B cell (primary cell): ENCODE results near the gene UBAC1.

Experiments used
- EZH2 ChIP-seq: IDR thresholded peaks from 2 replicates; pipeline ENCODE4 v1.6.1; 2012; ENCODE audit warnings: borderline replicate concordance, low read depth, mild to moderate bottlenecking, moderate library complexity, low read length; ENCODE audit not compliant: insufficient read depth, poor library complexity, severe bottlenecking
- TF ChIP-seq, protein P1 (sequence below): fragments of 200-600 bp; IDR thresholded peaks from one replicate; pipeline ENCODE4 v1.8.0; 2022; ENCODE audit warnings: antibody characterized with exemption, mild to moderate bottlenecking

DNA sequence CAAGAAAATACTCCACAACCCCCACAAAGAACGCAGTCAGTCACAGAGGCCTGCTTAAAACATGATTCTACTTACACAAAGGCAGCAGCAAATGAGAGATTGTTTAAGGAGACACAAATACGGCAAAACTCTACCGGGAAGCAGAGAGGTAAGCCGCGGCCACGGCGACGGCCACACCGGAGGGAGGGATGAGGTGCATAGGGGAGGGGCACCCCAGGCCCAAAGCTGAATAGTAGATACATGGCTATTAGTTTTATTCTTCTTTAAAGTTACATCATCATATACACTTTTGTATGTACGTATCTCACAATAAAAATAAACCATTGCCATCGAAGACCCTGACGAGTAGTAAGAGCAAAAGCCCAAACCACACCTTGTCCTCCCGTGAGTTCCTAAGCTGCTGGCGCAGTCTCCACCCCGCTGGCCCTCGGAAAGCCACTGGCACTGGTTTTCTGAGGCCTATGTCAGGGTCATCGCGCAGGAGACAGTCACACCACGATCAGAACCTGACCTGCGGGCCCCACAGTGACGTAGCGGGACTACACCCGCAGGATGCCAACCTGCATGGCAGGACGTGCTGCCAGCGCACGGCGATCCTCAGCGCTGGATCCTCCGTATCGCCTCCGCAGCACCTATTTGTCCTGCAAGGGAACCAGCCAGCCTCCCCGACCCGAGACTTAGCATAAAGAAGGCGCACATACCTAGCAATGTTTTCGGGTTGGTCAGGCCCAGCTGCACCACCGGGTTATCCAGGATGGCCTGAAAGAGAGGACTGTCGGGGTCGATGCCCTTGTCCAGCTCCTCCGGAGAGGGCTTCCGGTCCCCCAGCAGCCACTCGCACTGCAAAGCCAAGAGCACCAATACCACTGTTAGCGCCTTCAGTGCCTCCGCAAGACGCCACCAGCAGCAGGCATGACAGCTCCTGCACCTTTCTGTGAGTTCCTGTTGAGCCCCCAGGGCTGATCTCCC lies 23.4 kb downstream of the UBAC1 start:
- TF ChIP-seq, protein P1, sequence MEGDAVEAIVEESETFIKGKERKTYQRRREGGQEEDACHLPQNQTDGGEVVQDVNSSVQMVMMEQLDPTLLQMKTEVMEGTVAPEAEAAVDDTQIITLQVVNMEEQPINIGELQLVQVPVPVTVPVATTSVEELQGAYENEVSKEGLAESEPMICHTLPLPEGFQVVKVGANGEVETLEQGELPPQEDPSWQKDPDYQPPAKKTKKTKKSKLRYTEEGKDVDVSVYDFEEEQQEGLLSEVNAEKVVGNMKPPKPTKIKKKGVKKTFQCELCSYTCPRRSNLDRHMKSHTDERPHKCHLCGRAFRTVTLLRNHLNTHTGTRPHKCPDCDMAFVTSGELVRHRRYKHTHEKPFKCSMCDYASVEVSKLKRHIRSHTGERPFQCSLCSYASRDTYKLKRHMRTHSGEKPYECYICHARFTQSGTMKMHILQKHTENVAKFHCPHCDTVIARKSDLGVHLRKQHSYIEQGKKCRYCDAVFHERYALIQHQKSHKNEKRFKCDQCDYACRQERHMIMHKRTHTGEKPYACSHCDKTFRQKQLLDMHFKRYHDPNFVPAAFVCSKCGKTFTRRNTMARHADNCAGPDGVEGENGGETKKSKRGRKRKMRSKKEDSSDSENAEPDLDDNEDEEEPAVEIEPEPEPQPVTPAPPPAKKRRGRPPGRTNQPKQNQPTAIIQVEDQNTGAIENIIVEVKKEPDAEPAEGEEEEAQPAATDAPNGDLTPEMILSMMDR: no peak
- no peak for TF ChIP-seq EZH2
